Epithelial cell of esophagus (primary cell): ENCODE measurements around the gene RELT.

Source experiments
- DNase-seq: peaks from one replicate; pipeline ENCODE4 v3.0.0; 2010; ENCODE audit warnings: low read depth
- H3K4me3 ChIP-seq: 2 replicates; pipeline ENCODE4 v1.5.1; 2011; ENCODE audit warnings: mild to moderate bottlenecking, low read length, control low read depth
- TF ChIP-seq, protein P1 (sequence below): IDR thresholded peaks from 2 replicates; pipeline ENCODE4 v1.5.1; 2011; ENCODE audit warnings: low read depth, mild to moderate bottlenecking, low read length, control low read depth, inconsistent platforms; ENCODE audit not compliant: insufficient read depth; ENCODE audit errors: missing control alignments

The RELT gene

DNA sequence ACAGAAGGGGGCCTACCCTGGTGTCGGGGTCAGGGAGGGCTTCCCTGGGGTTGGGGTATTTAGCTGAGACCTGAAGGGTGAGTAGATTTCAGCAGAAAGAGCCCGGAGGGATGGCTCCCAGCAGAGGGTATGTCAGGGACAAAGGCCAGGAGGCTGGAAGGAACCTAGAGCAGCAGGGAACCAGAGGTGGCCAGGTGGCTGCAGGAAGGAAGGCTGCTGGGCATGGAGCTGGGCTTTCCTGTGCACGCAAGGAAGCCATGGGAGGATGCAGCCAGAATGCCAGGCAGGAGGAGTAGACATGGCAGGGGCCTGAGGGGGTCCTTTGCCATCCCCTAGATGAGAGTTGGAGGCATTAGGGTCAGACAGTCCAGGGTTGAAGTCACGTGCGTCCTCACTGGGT is 27.4 kb upstream of the RELT start:
- DNase-seq, result no peak
- no peak overlapping the region for H3K4me3 ChIP-seq
- TF ChIP-seq, protein P1, sequence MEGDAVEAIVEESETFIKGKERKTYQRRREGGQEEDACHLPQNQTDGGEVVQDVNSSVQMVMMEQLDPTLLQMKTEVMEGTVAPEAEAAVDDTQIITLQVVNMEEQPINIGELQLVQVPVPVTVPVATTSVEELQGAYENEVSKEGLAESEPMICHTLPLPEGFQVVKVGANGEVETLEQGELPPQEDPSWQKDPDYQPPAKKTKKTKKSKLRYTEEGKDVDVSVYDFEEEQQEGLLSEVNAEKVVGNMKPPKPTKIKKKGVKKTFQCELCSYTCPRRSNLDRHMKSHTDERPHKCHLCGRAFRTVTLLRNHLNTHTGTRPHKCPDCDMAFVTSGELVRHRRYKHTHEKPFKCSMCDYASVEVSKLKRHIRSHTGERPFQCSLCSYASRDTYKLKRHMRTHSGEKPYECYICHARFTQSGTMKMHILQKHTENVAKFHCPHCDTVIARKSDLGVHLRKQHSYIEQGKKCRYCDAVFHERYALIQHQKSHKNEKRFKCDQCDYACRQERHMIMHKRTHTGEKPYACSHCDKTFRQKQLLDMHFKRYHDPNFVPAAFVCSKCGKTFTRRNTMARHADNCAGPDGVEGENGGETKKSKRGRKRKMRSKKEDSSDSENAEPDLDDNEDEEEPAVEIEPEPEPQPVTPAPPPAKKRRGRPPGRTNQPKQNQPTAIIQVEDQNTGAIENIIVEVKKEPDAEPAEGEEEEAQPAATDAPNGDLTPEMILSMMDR, result no peak

DNA sequence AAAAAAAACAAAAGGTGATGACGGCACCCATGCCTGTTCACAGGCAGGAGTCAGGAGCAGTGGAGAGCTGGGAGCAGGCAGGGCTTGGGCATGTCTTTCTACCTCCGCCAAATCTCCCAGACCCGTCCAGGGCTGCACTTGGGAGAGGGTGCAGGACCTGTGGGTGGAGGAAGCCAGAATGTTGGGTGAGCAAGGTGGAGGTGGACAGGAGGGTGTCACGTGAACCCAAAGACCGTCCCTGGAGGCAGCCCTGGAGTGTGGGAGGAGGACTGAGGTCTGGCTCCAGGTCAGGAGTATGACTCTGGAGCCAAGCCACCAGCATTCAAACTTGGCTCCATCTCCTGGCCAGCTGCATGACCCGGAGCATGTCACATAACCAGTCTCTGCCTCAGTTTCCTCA is 26.6 kb upstream of the RELT start:
- no peak for DNase-seq
- H3K4me3 ChIP-seq, result no peak overlapping the region
- TF ChIP-seq, protein P1, result no peak

DNA sequence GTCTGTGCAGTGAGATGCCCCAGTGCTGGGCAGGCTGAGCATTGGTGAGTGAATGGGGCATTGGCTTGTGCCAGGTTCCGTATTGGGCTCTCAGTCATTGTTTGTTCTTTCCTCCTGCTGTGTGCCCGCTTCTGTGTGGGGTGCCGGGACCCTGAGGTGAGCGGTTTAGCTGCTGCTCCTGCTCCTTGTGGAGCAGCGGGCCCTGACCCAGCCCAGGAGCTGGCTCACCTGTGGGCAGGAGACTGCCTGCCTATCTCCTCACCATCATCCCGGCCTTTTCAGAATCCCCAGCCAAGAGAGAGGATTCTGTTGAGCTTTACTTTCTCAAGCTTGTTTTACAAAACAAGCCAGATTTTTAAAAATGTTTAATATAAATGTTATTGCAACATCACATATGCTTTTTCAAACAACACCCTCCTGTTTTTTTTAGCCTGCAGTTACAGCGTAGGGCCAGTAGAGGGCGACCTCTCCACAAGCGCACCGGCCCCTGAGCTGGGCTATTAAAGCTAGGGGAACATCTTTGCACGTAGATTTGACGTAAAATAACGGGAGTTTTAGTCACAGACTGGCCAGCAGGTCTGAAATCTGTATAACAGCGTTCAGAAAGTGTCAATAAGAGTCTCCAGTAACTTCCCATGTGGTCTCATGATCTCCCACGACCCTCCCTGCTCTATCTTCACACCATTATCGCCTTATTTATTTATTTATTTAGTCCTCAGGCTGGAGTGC is 25.1 kb upstream of the RELT start:
- TF ChIP-seq, protein P1, result peak; percentile 99
- DNase-seq, result peak; percentile 73
- no peak overlapping the region for H3K4me3 ChIP-seq

DNA sequence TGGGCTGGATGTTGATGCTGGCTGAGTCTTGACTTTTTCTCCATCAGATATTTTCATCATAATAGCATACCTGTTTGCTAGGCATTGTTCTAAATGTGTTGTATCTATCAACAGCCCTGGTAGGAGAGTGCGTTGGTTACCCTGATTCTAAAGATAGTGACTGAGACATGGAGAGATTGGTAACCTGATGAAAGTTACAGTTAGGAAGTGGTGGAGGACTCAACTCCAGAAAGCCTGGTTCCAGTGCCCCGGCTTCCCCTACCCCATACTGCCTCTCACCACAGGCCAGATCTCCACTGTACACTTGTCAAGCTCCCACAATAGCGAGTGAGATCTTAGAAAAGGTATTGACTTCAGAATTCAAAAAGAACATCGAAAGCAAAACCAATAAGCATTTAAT is 22.8 kb upstream of the RELT start:
- DNase-seq, result no peak
- no peak overlapping the region for H3K4me3 ChIP-seq
- TF ChIP-seq, protein P1, result no peak

DNA sequence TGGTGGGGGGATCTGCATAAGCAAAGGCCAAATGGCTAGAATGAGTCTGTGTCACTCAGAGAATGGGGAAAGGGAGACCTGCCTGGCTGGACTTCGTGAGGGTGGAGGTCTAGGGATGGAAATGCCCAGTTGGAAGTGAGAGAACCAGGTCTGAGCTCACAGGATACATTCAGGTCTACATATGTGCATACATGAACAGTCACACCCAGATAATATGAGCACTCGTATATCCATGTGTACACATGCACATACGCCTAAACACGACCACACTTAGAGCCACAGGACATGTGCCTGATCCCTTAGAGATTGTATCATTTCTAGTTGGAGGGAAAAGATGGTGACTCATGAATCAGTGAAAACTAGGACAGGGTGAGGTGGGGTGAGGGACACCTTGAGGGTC is 21.1 kb upstream of the RELT start:
- TF ChIP-seq, protein P1, result no peak
- DNase-seq, result no peak
- H3K4me3 ChIP-seq, result no peak overlapping the region

DNA sequence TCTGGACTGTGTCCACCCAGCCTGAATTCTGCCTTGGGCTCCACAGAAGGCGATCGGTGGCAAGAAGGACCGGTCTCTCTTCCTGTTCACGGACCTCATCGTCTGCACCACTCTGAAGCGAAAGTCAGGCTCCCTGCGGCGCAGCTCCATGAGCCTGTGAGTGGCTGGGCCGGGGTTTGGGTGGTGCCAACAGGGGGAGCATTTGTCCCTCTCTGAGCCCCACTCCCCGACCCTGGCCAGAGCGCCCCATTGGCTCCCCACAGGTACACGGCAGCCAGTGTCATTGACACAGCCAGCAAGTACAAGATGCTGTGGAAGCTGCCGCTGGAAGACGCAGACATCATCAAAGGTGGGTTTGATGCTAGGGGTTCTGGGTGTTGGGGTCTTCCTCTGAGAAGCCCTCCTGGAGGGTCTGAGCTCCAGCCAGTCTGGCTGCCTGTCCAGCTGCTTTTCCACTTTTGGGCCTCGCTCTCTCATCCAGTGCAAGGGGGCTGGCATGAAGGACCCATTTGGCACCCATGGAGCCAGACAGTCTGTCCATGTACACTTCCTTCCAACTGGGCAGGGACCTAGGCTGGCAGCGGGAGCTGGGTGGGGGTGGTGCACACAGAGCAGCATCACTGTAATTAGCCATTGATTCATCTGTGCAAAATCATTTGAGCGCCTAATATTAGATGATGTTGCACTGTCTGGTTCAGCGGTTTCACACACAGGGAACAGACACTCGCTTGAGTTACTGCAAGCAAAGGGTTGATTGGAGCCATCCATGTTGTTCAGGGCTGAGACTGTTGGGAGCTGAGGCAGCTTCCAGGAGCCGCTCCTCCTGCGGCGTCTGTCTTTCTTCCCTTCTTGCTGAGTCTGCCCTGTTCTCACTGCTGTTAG is 19.0 kb upstream of the RELT start:
- no peak for DNase-seq
- TF ChIP-seq, protein P1, result no peak
- H3K4me3 ChIP-seq, result no peak overlapping the region
